WI38 (cell line): Measurements from ENCODE around the gene NRIP2.

Source experiments
- H3K4me3 ChIP-seq: 2 replicates; pipeline ENCODE4 v1.5.1; 2011; ENCODE audit warnings: low read depth, mild to moderate bottlenecking, control low read depth, low read length
- TF ChIP-seq, protein P1 (sequence below): IDR thresholded peaks from 2 replicates; pipeline ENCODE4 v1.5.1; 2012; ENCODE audit warnings: low read depth, mild to moderate bottlenecking, control low read depth, low read length

Gene NRIP2

DNA sequence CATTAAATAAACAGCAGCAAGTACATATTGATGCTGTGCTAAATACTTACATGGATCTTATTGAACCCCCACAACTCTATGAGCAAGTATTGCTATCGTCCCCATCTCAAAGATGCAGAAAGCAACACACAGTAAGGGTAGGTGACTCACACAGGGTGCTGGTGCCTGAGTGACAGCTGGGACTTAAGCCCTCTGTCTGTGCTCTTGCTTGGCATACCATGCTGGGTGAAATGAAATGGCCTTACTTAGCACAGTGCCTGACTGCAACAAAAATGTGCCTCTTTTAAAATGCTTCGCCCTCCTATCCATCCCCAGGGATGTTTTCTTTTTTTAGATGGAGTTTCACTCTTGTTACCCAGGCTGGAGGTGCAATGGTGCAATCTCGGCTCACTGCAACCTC is 21.2 kb upstream of the NRIP2 start:
- TF ChIP-seq, protein P1, sequence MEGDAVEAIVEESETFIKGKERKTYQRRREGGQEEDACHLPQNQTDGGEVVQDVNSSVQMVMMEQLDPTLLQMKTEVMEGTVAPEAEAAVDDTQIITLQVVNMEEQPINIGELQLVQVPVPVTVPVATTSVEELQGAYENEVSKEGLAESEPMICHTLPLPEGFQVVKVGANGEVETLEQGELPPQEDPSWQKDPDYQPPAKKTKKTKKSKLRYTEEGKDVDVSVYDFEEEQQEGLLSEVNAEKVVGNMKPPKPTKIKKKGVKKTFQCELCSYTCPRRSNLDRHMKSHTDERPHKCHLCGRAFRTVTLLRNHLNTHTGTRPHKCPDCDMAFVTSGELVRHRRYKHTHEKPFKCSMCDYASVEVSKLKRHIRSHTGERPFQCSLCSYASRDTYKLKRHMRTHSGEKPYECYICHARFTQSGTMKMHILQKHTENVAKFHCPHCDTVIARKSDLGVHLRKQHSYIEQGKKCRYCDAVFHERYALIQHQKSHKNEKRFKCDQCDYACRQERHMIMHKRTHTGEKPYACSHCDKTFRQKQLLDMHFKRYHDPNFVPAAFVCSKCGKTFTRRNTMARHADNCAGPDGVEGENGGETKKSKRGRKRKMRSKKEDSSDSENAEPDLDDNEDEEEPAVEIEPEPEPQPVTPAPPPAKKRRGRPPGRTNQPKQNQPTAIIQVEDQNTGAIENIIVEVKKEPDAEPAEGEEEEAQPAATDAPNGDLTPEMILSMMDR = no peak
- no peak overlapping the region for H3K4me3 ChIP-seq

DNA sequence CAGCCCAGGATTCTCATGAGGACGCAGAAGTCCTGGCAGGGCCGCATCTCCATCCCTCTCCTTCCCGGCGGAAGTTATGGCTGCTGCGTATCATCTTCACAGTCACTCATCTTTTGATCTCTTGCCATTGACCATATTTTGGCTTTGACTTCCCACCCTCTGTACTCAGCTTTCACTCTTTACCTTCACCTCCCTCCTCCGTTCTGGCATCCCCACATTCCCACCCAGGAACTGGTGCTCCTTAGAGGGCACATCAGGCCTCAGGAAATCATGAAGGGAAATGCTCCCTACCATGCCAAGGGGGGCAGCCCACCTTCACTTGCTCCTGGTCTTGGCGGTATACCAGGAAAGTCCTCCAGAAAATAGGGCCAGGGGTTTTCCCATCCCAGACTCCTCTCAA is 20.7 kb upstream of the NRIP2 start:
- H3K4me3 ChIP-seq = no peak overlapping the region
- TF ChIP-seq, protein P1 = no peak

DNA sequence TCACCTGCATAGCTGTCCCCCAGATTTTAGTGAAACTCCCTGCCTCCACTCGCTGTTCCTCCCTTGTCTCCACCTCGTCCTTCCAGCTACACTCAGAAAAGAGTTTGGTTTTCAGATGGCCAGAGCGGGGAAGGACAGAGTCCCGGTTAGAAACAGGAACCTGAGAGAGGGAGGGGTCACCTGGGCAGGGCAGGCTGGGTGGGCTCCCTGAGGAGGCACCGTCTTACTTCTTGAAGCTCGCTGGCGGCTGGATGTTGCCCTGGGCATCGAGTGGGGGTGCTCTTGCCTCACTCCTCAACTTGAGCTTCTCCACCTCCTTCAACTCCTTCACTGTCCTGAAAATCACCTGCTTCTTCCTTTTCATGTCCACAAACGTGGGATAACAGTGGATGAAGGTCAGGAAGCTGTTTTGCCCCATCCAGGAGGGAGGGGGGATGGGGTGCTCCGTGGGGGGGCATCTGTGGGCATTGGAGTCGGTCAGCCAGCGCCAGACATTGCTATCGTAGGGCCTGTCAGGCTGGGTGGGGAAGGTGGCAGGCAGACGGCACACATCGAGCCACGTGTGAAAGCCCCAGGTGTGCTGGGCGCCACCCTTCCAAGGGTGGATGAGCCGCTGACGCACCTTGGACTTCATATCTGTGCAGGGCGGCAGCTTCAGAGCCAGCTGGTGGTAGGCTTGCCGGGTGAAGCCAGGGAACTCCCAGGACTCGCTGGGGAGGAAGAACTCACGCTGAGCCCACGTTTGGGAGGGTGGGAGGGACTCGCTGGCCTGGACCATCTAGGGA is 20.0 kb upstream of the NRIP2 start:
- TF ChIP-seq, protein P1 = no peak
- no peak overlapping the region for H3K4me3 ChIP-seq

DNA sequence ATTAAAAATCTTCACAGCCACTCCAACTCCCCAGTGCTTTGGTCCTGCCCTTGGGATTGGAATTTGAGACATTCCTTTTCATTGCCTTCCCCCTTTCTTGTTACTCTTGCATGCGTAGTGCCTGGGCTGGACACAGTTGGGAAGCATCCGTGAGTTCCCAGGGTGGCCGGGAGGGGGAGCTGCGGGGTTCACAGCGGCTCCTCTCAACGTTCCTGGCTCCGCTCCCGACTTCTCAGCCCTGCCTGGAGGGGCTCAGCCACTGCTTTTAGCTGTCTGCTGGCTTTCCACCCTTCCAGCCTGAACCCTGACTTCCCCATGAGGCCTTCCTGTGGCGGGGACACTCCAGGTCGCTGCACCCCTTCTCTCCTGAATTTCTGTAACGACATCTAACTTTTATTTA is 18.8 kb upstream of the NRIP2 start:
- TF ChIP-seq, protein P1 = peak; percentile 93

DNA sequence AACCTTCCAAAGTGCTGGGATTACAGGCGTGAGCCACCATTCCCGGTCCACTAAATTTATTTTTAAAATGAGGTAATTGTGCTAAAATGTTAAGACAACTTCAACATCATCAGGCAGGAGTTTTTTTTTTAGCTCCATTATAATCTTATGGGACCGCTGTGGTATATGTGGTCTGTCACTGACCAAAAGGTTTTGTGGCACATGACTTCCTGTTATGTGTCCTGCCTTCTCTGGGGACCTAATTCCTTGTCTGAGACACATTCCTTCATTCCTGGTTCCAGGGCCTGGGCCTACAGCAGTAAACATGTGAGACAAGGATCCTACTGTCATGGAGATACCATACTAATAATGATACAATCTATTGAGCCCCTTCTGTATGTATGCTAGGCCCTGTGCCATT is 17.1 kb upstream of the NRIP2 start:
- H3K4me3 ChIP-seq = no peak overlapping the region
- TF ChIP-seq, protein P1 = no peak

More for the DNA sequence above, 18.8 kb upstream of the NRIP2 start:
- H3K4me3 ChIP-seq = no peak overlapping the region

DNA sequence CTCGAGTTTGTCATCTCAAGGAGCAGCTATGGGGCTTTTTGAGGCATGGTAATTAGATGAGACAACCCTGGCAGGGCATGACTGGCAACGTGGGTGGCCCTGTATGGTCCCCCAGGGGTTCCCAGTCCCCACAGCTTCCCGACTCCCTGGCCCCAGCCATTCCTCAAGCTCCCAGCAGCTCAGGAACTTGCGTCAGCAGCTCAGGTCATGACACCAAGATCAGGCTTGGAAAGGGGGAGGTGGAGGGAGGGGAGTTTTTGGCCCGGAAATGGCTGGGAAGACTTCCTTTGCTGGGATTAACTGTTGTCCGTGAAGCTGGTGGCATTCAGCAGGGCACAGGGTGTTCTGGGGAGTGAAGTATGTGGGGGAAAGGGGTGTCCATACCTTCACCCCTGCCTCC is 10.4 kb upstream of the NRIP2 start:
- H3K4me3 ChIP-seq = no peak overlapping the region
- TF ChIP-seq, protein P1 = no peak

DNA sequence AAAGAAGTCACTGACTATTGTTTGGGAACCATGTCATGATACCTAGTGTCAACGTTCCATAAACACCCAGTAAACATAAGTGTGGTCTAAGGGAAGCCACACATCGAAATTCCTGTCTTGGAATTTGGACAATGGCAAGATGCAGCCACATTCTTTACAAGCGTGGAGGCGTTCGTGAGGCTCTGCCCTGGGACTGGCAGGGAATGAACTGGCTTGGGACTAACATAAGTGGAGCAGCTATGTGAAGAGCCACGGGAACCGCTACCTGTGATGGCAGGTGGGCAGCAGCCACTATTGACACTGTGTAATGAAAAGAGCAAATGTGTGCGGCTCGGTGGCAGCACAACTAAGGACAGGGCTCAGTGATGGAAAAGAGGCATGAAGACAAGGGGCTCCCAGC is 10.0 kb upstream of the NRIP2 start:
- TF ChIP-seq, protein P1 = no peak
- H3K4me3 ChIP-seq = no peak overlapping the region
